WTC11 (cell line): Measurements from ENCODE around the gene TMEM121B. TPM values are rescaled to one million over a fixed set of nuclear protein-coding genes. Genes with fewer than 3 reads are reported as not detected.

Experiments used
- ATAC-seq: fragments of 200-7000 bp; cut with Tn5 transposase; 2 replicates; pipeline ENCODE4 v1.10.0; 2021; ENCODE audit warnings: mild to moderate bottlenecking, moderate library complexity
- CTCF ChIA-PET: fragments of 300-600 bp; sonication (Branson Sonifier 250); formaldehyde crosslinking; loops from one replicate; lab custom pipeline; 2021; ENCODE audit warnings: antibody characterized with exemption; lab: Charles Lee
- POLR2A ChIA-PET: fragments of 350-600 bp; sonication (Branson Sonifier 250); formaldehyde crosslinking; loops from one replicate; lab custom pipeline; 2021; ENCODE audit warnings: antibody characterized with exemption; lab: Charles Lee
- DNase-seq: peaks from one replicate; pipeline ENCODE4 v3.0.0; 2021; ENCODE audit warnings: low spot score
- H3K27ac Mint-ChIP-seq: 2 replicates; pipeline ENCODE4 v1.8.0; 2021; ENCODE audit warnings: mixed read lengths
- H3K27me3 Mint-ChIP-seq: 2 replicates; pipeline ENCODE4 v1.8.0; 2021; ENCODE audit warnings: low read depth, mild to moderate bottlenecking, moderate library complexity, mixed read lengths
- H3K36me3 Mint-ChIP-seq: 2 replicates; pipeline ENCODE4 v1.8.0; 2021; ENCODE audit warnings: mixed read lengths
- H3K4me1 Mint-ChIP-seq: 2 replicates; pipeline ENCODE4 v1.8.0; 2022; ENCODE audit warnings: mixed read lengths
- H3K4me3 Mint-ChIP-seq: 2 replicates; pipeline ENCODE4 v1.8.0; 2021; ENCODE audit warnings: mild to moderate bottlenecking, moderate library complexity, mixed read lengths
- H3K9me3 Mint-ChIP-seq: 2 replicates; pipeline ENCODE4 v1.8.0; 2021; ENCODE audit warnings: mixed read lengths
- ATF3 ChIP-seq: sonication (generic); formaldehyde crosslinking; conservative IDR thresholded peaks from 2 replicates; pipeline ENCODE4 v1.8.1; 2022; ENCODE audit warnings: mild to moderate bottlenecking, missing genetic modification reagents
- ATF6 ChIP-seq: sonication (generic); formaldehyde crosslinking; IDR thresholded peaks from 2 replicates; pipeline ENCODE4 v1.8.1; 2023; ENCODE audit warnings: mild to moderate bottlenecking, missing genetic modification reagents
- CBFB ChIP-seq: sonication (generic); formaldehyde crosslinking; IDR thresholded peaks from 2 replicates; pipeline ENCODE4 v1.8.1; 2022; ENCODE audit warnings: mild to moderate bottlenecking, low read depth, missing genetic modification reagents
- EMX1 ChIP-seq: fragments of 250-450 bp; sonication (Bioruptor Pico); IDR thresholded peaks from 2 replicates; pipeline ENCODE4 v1.8.0; 2021; ENCODE audit warnings: mild to moderate bottlenecking
- ETV6 ChIP-seq: sonication (generic); formaldehyde crosslinking; IDR thresholded peaks from 2 replicates; pipeline ENCODE4 v1.8.1; 2022; ENCODE audit warnings: mild to moderate bottlenecking, missing genetic modification reagents
- HMGA2 ChIP-seq: fragments of 250-450 bp; sonication (Bioruptor Pico); IDR thresholded peaks from 2 replicates; pipeline ENCODE4 v1.4.0; 2021; ENCODE audit warnings: mild to moderate bottlenecking, moderate library complexity
- HMGXB4 ChIP-seq: sonication (generic); formaldehyde crosslinking; IDR thresholded peaks from 2 replicates; pipeline ENCODE4 v1.8.1; 2023; ENCODE audit warnings: mild to moderate bottlenecking, moderate library complexity, missing genetic modification reagents
- IRF2 ChIP-seq: sonication (generic); formaldehyde crosslinking; IDR thresholded peaks from 2 replicates; pipeline ENCODE4 v1.8.0; 2022; ENCODE audit warnings: low read depth, missing genetic modification reagents, borderline replicate concordance
- MYBL2 ChIP-seq: sonication (generic); formaldehyde crosslinking; IDR thresholded peaks from 2 replicates; pipeline ENCODE4 v1.8.1; 2023; ENCODE audit warnings: mild to moderate bottlenecking, moderate library complexity, missing genetic modification reagents
- NFE2L1 ChIP-seq: sonication (generic); formaldehyde crosslinking; IDR thresholded peaks from 2 replicates; pipeline ENCODE4 v1.8.1; 2023; ENCODE audit warnings: missing genetic modification reagents
- NFYB ChIP-seq: sonication (generic); formaldehyde crosslinking; conservative IDR thresholded peaks from 2 replicates; pipeline ENCODE4 v1.8.0; 2022; ENCODE audit warnings: low read depth, missing genetic modification reagents
- NR3C1 ChIP-seq: sonication (generic); formaldehyde crosslinking; conservative IDR thresholded peaks from 2 replicates; pipeline ENCODE4 v1.8.1; 2023; ENCODE audit warnings: low read depth, mild to moderate bottlenecking, missing genetic modification reagents
- OVOL2 ChIP-seq: fragments of 250-450 bp; sonication (Bioruptor Pico); IDR thresholded peaks from 2 replicates; pipeline ENCODE4 v1.9.0; 2021; ENCODE audit warnings: mild to moderate bottlenecking, borderline replicate concordance
- PREB ChIP-seq: sonication (generic); formaldehyde crosslinking; IDR thresholded peaks from 2 replicates; pipeline ENCODE4 v1.8.1; 2022; ENCODE audit warnings: mild to moderate bottlenecking, missing genetic modification reagents, moderate library complexity, borderline replicate concordance
- RELA ChIP-seq: sonication (generic); formaldehyde crosslinking; IDR thresholded peaks from 2 replicates; pipeline ENCODE4 v1.8.1; 2022; ENCODE audit warnings: missing genetic modification reagents, mild to moderate bottlenecking, borderline replicate concordance
- SMAD3 ChIP-seq: sonication (generic); formaldehyde crosslinking; IDR thresholded peaks from 2 replicates; pipeline ENCODE4 v1.8.0; 2022; ENCODE audit warnings: missing genetic modification reagents, mild to moderate bottlenecking, borderline replicate concordance
- STAT6 ChIP-seq: sonication (generic); formaldehyde crosslinking; conservative IDR thresholded peaks from 2 replicates; pipeline ENCODE4 v1.8.1; 2023; ENCODE audit warnings: mild to moderate bottlenecking, low read depth, missing genetic modification reagents, moderate library complexity
- USF1 ChIP-seq: sonication (generic); formaldehyde crosslinking; IDR thresholded peaks from 2 replicates; pipeline ENCODE4 v1.8.0; 2022; ENCODE audit warnings: mild to moderate bottlenecking, missing genetic modification reagents
- ZBTB21 ChIP-seq: sonication (generic); formaldehyde crosslinking; IDR thresholded peaks from 2 replicates; pipeline ENCODE4 v1.8.1; 2023; ENCODE audit warnings: mild to moderate bottlenecking, missing genetic modification reagents, borderline replicate concordance
- ZNF121 ChIP-seq: sonication (generic); formaldehyde crosslinking; IDR thresholded peaks from 2 replicates; pipeline ENCODE4 v1.8.0; 2023; ENCODE audit warnings: missing genetic modification reagents
- ZNF232 ChIP-seq: sonication (generic); formaldehyde crosslinking; IDR thresholded peaks from 2 replicates; pipeline ENCODE4 v1.8.0; 2022; ENCODE audit warnings: mild to moderate bottlenecking, missing genetic modification reagents
- ZNF263 ChIP-seq: sonication (generic); formaldehyde crosslinking; IDR thresholded peaks from 2 replicates; pipeline ENCODE4 v1.8.1; 2022; ENCODE audit warnings: low read depth, mild to moderate bottlenecking, moderate library complexity, missing genetic modification reagents
- ZNF281 ChIP-seq: sonication (generic); formaldehyde crosslinking; IDR thresholded peaks from 2 replicates; pipeline ENCODE4 v1.8.0; 2023; ENCODE audit warnings: mild to moderate bottlenecking, missing genetic modification reagents
- ZNF317 ChIP-seq: sonication (generic); formaldehyde crosslinking; IDR thresholded peaks from 2 replicates; pipeline ENCODE4 v1.8.1; 2023; ENCODE audit warnings: low read depth, mild to moderate bottlenecking, moderate library complexity, missing genetic modification reagents, borderline replicate concordance
- total RNA-seq: library from RNA; stranded (reverse); gene quantifications from 3 replicates; pipeline ENCODE4 v1.2.3, GENCODE V29; 2021

Gene TMEM121B
- total RNA-seq, 1 experiment from 2014 or later: 7.5 TPM

- TF ChIP-seq PREB (CRISPR knock-in tag): no peak
- TF ChIP-seq ZNF232 (CRISPR knock-in tag): no peak
- no peak for TF ChIP-seq IRF2 (CRISPR knock-in tag)
- TF ChIP-seq RELA (CRISPR knock-in tag): no peak
- TF ChIP-seq ATF3 (CRISPR knock-in tag): no peak
- TF ChIP-seq HMGXB4 (CRISPR knock-in tag): no peak
- no peak for TF ChIP-seq ZNF281 (CRISPR knock-in tag)
- no peak for TF ChIP-seq ATF6 (CRISPR knock-in tag)
Observed at GRCh38 chr22:17074648-17075002, 46.5 kb downstream of the TMEM121B start (continued).

- Mint-ChIP-seq H3K4me3 (no peak overlapping the region), H3K27ac (no peak overlapping the region), H3K36me3 (no peaks in the 10 kb centered on the region), H3K9me3 (peaks cover 7% of the 10 kb centered on the region; the same call in 1 of the 2 replicates), H3K4me1 (no peaks in the 10 kb centered on the region; the same call in 1 of the 2 replicates), H3K27me3 (no peaks in the 10 kb centered on the region)
- ChIA-PET POLR2A (no interaction called here), CTCF (no interaction called here)
- no peak for DNase-seq
- no peak for ATAC-seq
- TF ChIP-seq NFYB (CRISPR knock-in tag): no peak
- no peak for TF ChIP-seq NFE2L1 (CRISPR knock-in tag)
- TF ChIP-seq CBFB (CRISPR knock-in tag): no peak
- TF ChIP-seq ZNF121 (CRISPR knock-in tag): no peak
- no peak for TF ChIP-seq EMX1 (CRISPR knock-in tag)
- TF ChIP-seq ATF3 (CRISPR knock-in tag): no peak
- TF ChIP-seq STAT6 (CRISPR knock-in tag): no peak
- TF ChIP-seq ZBTB21 (CRISPR knock-in tag): no peak
- no peak for TF ChIP-seq USF1 (CRISPR knock-in tag)
- TF ChIP-seq IRF2 (CRISPR knock-in tag): no peak
- TF ChIP-seq ZNF263: no peak
- no peak for TF ChIP-seq MYBL2 (CRISPR knock-in tag)
- TF ChIP-seq OVOL2 (CRISPR knock-in tag): no peak
- TF ChIP-seq NR3C1: no peak
- TF ChIP-seq ZNF317 (CRISPR knock-in tag): no peak
- TF ChIP-seq HMGA2 (CRISPR knock-in tag): no peak
- TF ChIP-seq ETV6: no peak
- no peak for TF ChIP-seq SMAD3 (CRISPR knock-in tag)
Observed at GRCh38 chr22:17072877-17073276, 48.3 kb downstream of the TMEM121B start.
